ENCODE data around the gene FBXL13.
"Not testable (repeated sequence)": the region's sequence is repeated elsewhere in the genome, so short reads cannot be mapped to it uniquely, and the experiment has no call there.

FBXL13 gene

GRCh38 chr7:103051519-103051918 is 23.1 kb downstream of the FBXL13 start:
- H4K20me1 ChIP-seq (ENCODE audit: insufficient read depth, low read length) = no peaks in the 10 kb centered on the region
- no peaks in the 10 kb centered on the region for H3F3A ChIP-seq (ENCODE audit: insufficient read depth, low read length)
- no peak overlapping the region for H3K4me2 ChIP-seq (ENCODE audit: low read length)
- no peak overlapping the region for H3K9ac ChIP-seq (ENCODE audit: low read length)
- TF ChIP-seq CTCF (IDR thresholded peaks at IDR 0.05; ENCODE audit: low read length) = no peak
- no peak for TF ChIP-seq EZH2 (IDR thresholded peaks at IDR 0.05; ENCODE audit: borderline replicate concordance, low read length)
- H3K27me3 ChIP-seq (ENCODE audit: insufficient read depth, low read length) = no peaks in the 10 kb centered on the region
- H2AFZ ChIP-seq (ENCODE audit: low read length) = no peak overlapping the region
- H3K9me3 ChIP-seq (ENCODE audit: low read length) = peaks cover 20% of the 10 kb centered on the region
- no peaks in the 10 kb centered on the region for H3K4me1 ChIP-seq (ENCODE audit: insufficient read depth, low read length, severe bottlenecking)
- H3K9me2 ChIP-seq (ENCODE audit: low read depth, low read length) = no peaks in the 10 kb centered on the region
- H3K36me3 ChIP-seq (ENCODE audit: insufficient read depth, low read length) = no peaks in the 10 kb centered on the region
- H3K27ac ChIP-seq (ENCODE audit: low read depth, low read length, poor library complexity, severe bottlenecking) = no peak overlapping the region
- no peak overlapping the region for H3K4me3 ChIP-seq (ENCODE audit: low read depth, low read length, poor library complexity, severe bottlenecking)
- no peaks in the 10 kb centered on the region for H3K79me2 ChIP-seq (ENCODE audit: insufficient read depth, low read length)

- TF ChIP-seq CTCF (IDR thresholded peaks at IDR 0.05; ENCODE audit: low read length) = no peak
- no peak for TF ChIP-seq EZH2 (IDR thresholded peaks at IDR 0.05; ENCODE audit: borderline replicate concordance, low read length)
- H3K79me2 ChIP-seq (ENCODE audit: insufficient read depth, low read length) = no peaks in the 10 kb centered on the region
- no peaks in the 10 kb centered on the region for H3K27me3 ChIP-seq (ENCODE audit: insufficient read depth, low read length)
- peaks cover 20% of the 10 kb centered on the region for H3K9me3 ChIP-seq (ENCODE audit: low read length)
- H3K4me3 ChIP-seq (ENCODE audit: low read depth, low read length, poor library complexity, severe bottlenecking) = no peak overlapping the region
- no peak overlapping the region for H2AFZ ChIP-seq (ENCODE audit: low read length)
- H3K4me2 ChIP-seq (ENCODE audit: low read length) = no peak overlapping the region
- no peaks in the 10 kb centered on the region for H3K4me1 ChIP-seq (ENCODE audit: insufficient read depth, low read length, severe bottlenecking)
- H4K20me1 ChIP-seq (ENCODE audit: insufficient read depth, low read length) = no peaks in the 10 kb centered on the region
- H3K9ac ChIP-seq (ENCODE audit: low read length) = no peak overlapping the region
- H3K36me3 ChIP-seq (ENCODE audit: insufficient read depth, low read length) = no peaks in the 10 kb centered on the region
- no peak overlapping the region for H3K27ac ChIP-seq (ENCODE audit: low read depth, low read length, poor library complexity, severe bottlenecking)
- H3K9me2 ChIP-seq (ENCODE audit: low read depth, low read length) = no peaks in the 10 kb centered on the region
- H3F3A ChIP-seq (ENCODE audit: insufficient read depth, low read length) = no peaks in the 10 kb centered on the region
Measured at GRCh38 chr7:103048833-103049232, 25.8 kb downstream of the FBXL13 start.

- H4K20me1 ChIP-seq (ENCODE audit: insufficient read depth, low read length); H3F3A ChIP-seq (ENCODE audit: insufficient read depth, low read length); H3K79me2 ChIP-seq (ENCODE audit: insufficient read depth, low read length); H3K27ac ChIP-seq (ENCODE audit: low read depth, low read length, poor library complexity, severe bottlenecking); H3K4me2 ChIP-seq (ENCODE audit: low read length); H3K36me3 ChIP-seq (ENCODE audit: insufficient read depth, low read length); H3K4me3 ChIP-seq (ENCODE audit: low read depth, low read length, poor library complexity, severe bottlenecking); H3K27me3 ChIP-seq (ENCODE audit: insufficient read depth, low read length); H3K9me2 ChIP-seq (ENCODE audit: low read depth, low read length); H2AFZ ChIP-seq (ENCODE audit: low read length); H3K9ac ChIP-seq (ENCODE audit: low read length); H3K9me3 ChIP-seq (ENCODE audit: low read length); H3K4me1 ChIP-seq (ENCODE audit: insufficient read depth, low read length, severe bottlenecking): not testable (repeated sequence)
Measured at GRCh38 chr7:103041815-103042214, 32.8 kb downstream of the FBXL13 start.

- H3K4me3 ChIP-seq (ENCODE audit: low read depth, low read length, poor library complexity, severe bottlenecking); H3F3A ChIP-seq (ENCODE audit: insufficient read depth, low read length); H3K4me2 ChIP-seq (ENCODE audit: low read length): not testable (repeated sequence)
Measured at GRCh38 chr7:103037823-103038739, 36.5 kb downstream of the FBXL13 start.

More at GRCh38 chr7:103037823-103038739, 36.5 kb downstream of the FBXL13 start:
- not testable (repeated sequence) for H3K9me2 ChIP-seq (ENCODE audit: low read depth, low read length); H3K9ac ChIP-seq (ENCODE audit: low read length); H2AFZ ChIP-seq (ENCODE audit: low read length); H3K27ac ChIP-seq (ENCODE audit: low read depth, low read length, poor library complexity, severe bottlenecking); H3K36me3 ChIP-seq (ENCODE audit: insufficient read depth, low read length); H3K9me3 ChIP-seq (ENCODE audit: low read length); H3K79me2 ChIP-seq (ENCODE audit: insufficient read depth, low read length); H3K27me3 ChIP-seq (ENCODE audit: insufficient read depth, low read length); H3K4me1 ChIP-seq (ENCODE audit: insufficient read depth, low read length, severe bottlenecking); H4K20me1 ChIP-seq (ENCODE audit: insufficient read depth, low read length)
